Measurements from ENCODE around the gene HM13. TPM values are rescaled to one million over a fixed set of nuclear protein-coding genes. Genes with fewer than 3 reads are reported as not detected.

Gene HM13
- polyA plus RNA-seq, 4 donors = 53.9 to 202 (median 91.8) TPM

- Histone ChIP-seq H3K27me3 (ENCODE audit: control insufficient read depth in 3 of 3, insufficient read depth in 3 of 3, low read length in 3 of 3) (no peaks in the 10 kb centered on the region), H3K9me3 (ENCODE audit: control insufficient read depth in 2 of 2, insufficient read depth in 1 of 2, low read depth in 1 of 2, low read length in 1 of 2) (no peaks in the 10 kb centered on the region), H3K36me3 (ENCODE audit: control insufficient read depth in 3 of 3, insufficient read depth in 2 of 3, low read depth in 1 of 3, low read length in 3 of 3) (peaks cover 10 to 50% (median 31%) of the 10 kb centered on the region in 3 donors), H3K4me3 (ENCODE audit: low read depth in 1 of 3, low read length in 3 of 3) (no peak overlapping the region), H3K4me1 (ENCODE audit: control insufficient read depth in 3 of 3, insufficient read depth in 2 of 3, low read depth in 1 of 3, low read length in 2 of 3) (no peaks in the 10 kb centered on the region), H3K27ac (ENCODE audit: low read depth in 1 of 3, low read length in 2 of 3) (no peak overlapping the region)
- DNase-seq (no peak), FAIRE-seq (no peak)
- WGBS, 3 donors = 88 to 93% (median 89%) methylated on average over 11 of the region's 11 CpGs
These were observed 34.7 kb downstream of the HM13 start for GRCh38 chr20:31548820-31549512.

- peaks cover 0 to under 1% (median 0%) of the 10 kb centered on the region in 3 donors for H3K4me1 ChIP-seq (ENCODE audit: control insufficient read depth in 3 of 3, insufficient read depth in 2 of 3, low read depth in 1 of 3, low read length in 2 of 3)
- DNase-seq (no peak), FAIRE-seq (no peak)
- peaks cover 10 to 48% (median 31%) of the 10 kb centered on the region in 3 donors for H3K36me3 ChIP-seq (ENCODE audit: control insufficient read depth in 3 of 3, insufficient read depth in 2 of 3, low read depth in 1 of 3, low read length in 3 of 3)
- H3K27me3 ChIP-seq (ENCODE audit: control insufficient read depth in 3 of 3, insufficient read depth in 3 of 3, low read length in 3 of 3) = no peaks in the 10 kb centered on the region
- 86 to 88% (median 88%) methylated on average over 5 of the region's 5 CpGs for WGBS, 3 donors
- H3K9me3 ChIP-seq (ENCODE audit: control insufficient read depth in 2 of 2, insufficient read depth in 1 of 2, low read depth in 1 of 2, low read length in 1 of 2) = no peaks in the 10 kb centered on the region
- H3K27ac ChIP-seq (ENCODE audit: low read depth in 1 of 3, low read length in 2 of 3) = no peak overlapping the region
- H3K4me3 ChIP-seq (ENCODE audit: low read depth in 1 of 3, low read length in 3 of 3) = no peak overlapping the region
These were observed 35.3 kb downstream of the HM13 start for GRCh38 chr20:31549513-31549880.

- no peak for FAIRE-seq
- Histone ChIP-seq H3K9me3 (ENCODE audit: control insufficient read depth in 2 of 2, insufficient read depth in 1 of 2, low read depth in 1 of 2, low read length in 1 of 2) (no peaks in the 10 kb centered on the region), H3K27ac (ENCODE audit: low read depth in 1 of 3, low read length in 2 of 3) (no peak overlapping the region), H3K36me3 (ENCODE audit: control insufficient read depth in 3 of 3, insufficient read depth in 2 of 3, low read depth in 1 of 3, low read length in 3 of 3) (peaks cover 10 to 54% (median 31%) of the 10 kb centered on the region in 3 donors), H3K27me3 (ENCODE audit: control insufficient read depth in 3 of 3, insufficient read depth in 3 of 3, low read length in 3 of 3) (no peaks in the 10 kb centered on the region), H3K4me1 (ENCODE audit: control insufficient read depth in 3 of 3, insufficient read depth in 2 of 3, low read depth in 1 of 3, low read length in 2 of 3) (peaks cover 0 to 6% (median 0%) of the 10 kb centered on the region in 3 donors), H3K4me3 (ENCODE audit: low read depth in 1 of 3, low read length in 3 of 3) (no peak overlapping the region)
- DNase-seq = no peak
- WGBS, 3 donors = 93 to 95% (median 93%) methylated on average over 13 of the region's 13 CpGs
These were observed 35.9 kb downstream of the HM13 start for GRCh38 chr20:31550099-31550498.

GRCh38 chr20:31551163-31552081, 37.2 kb downstream of the HM13 start:
- Histone ChIP-seq H3K4me1 (ENCODE audit: control insufficient read depth in 3 of 3, insufficient read depth in 2 of 3, low read depth in 1 of 3, low read length in 2 of 3) (peaks cover 0 to 12% (median 0%) of the 10 kb centered on the region in 3 donors), H3K4me3 (ENCODE audit: low read depth in 1 of 3, low read length in 3 of 3) (no peak overlapping the region), H3K27me3 (ENCODE audit: control insufficient read depth in 3 of 3, insufficient read depth in 3 of 3, low read length in 3 of 3) (no peaks in the 10 kb centered on the region), H3K36me3 (ENCODE audit: control insufficient read depth in 3 of 3, insufficient read depth in 2 of 3, low read depth in 1 of 3, low read length in 3 of 3) (peaks cover 12 to 66% (median 33%) of the 10 kb centered on the region in 3 donors), H3K9me3 (ENCODE audit: control insufficient read depth in 2 of 2, insufficient read depth in 1 of 2, low read depth in 1 of 2, low read length in 1 of 2) (no peaks in the 10 kb centered on the region), H3K27ac (ENCODE audit: low read depth in 1 of 3, low read length in 2 of 3) (no peak overlapping the region)
- 90 to 94% (median 92%) methylated on average over 11 of the region's 11 CpGs for WGBS, 3 donors
- DNase-seq = no peak
- FAIRE-seq = no peak

GRCh38 chr20:31555203-31555775, 41.0 kb downstream of the HM13 start:
- DNase-seq (peak in 1 of 2 donors; percentile 71), FAIRE-seq (no peak)
- peaks cover 0 to 12% (median 1%) of the 10 kb centered on the region in 3 donors for H3K4me1 ChIP-seq (ENCODE audit: control insufficient read depth in 3 of 3, insufficient read depth in 2 of 3, low read depth in 1 of 3, low read length in 2 of 3)
- no peaks in the 10 kb centered on the region for H3K9me3 ChIP-seq (ENCODE audit: control insufficient read depth in 2 of 2, insufficient read depth in 1 of 2, low read depth in 1 of 2, low read length in 1 of 2)
- WGBS, 3 donors = 54 to 58% (median 58%) methylated on average over 6 of the region's 6 CpGs
- no peak overlapping the region for H3K4me3 ChIP-seq (ENCODE audit: low read depth in 1 of 3, low read length in 3 of 3)
- H3K27me3 ChIP-seq (ENCODE audit: control insufficient read depth in 3 of 3, insufficient read depth in 3 of 3, low read length in 3 of 3) = no peaks in the 10 kb centered on the region
- peaks cover 3 to 63% (median 18%) of the 10 kb centered on the region in 3 donors for H3K36me3 ChIP-seq (ENCODE audit: control insufficient read depth in 3 of 3, insufficient read depth in 2 of 3, low read depth in 1 of 3, low read length in 3 of 3)
- peak overlapping the region in 1 of 3 donors; percentile 65 for H3K27ac ChIP-seq (ENCODE audit: low read depth in 1 of 3, low read length in 2 of 3)

- Histone ChIP-seq H3K27me3 (ENCODE audit: control insufficient read depth in 3 of 3, insufficient read depth in 3 of 3, low read length in 3 of 3) (no peaks in the 10 kb centered on the region), H3K36me3 (ENCODE audit: control insufficient read depth in 3 of 3, insufficient read depth in 2 of 3, low read depth in 1 of 3, low read length in 3 of 3) (peaks cover 6 to 79% (median 21%) of the 10 kb centered on the region in 3 donors), H3K4me3 (ENCODE audit: low read depth in 1 of 3, low read length in 3 of 3) (no peak overlapping the region), H3K9me3 (ENCODE audit: control insufficient read depth in 2 of 2, insufficient read depth in 1 of 2, low read depth in 1 of 2, low read length in 1 of 2) (no peaks in the 10 kb centered on the region), H3K27ac (ENCODE audit: low read depth in 1 of 3, low read length in 2 of 3) (peak overlapping the region in 1 of 3 donors; percentile 89), H3K4me1 (ENCODE audit: control insufficient read depth in 3 of 3, insufficient read depth in 2 of 3, low read depth in 1 of 3, low read length in 2 of 3) (peaks cover 5 to 21% (median 7%) of the 10 kb centered on the region in 3 donors)
- 69 to 92% (median 82%) methylated on average over 2 of the region's 2 CpGs for WGBS, 3 donors
- DNase-seq = no peak
- FAIRE-seq = no peak
These were observed 45.5 kb downstream of the HM13 start for GRCh38 chr20:31559704-31560093.

- 19 to 23% (median 21%) methylated on average over 6 of the region's 6 CpGs for WGBS, 3 donors
- H3K36me3 ChIP-seq (ENCODE audit: control insufficient read depth in 3 of 3, insufficient read depth in 2 of 3, low read depth in 1 of 3, low read length in 3 of 3) = peaks cover 6 to 75% (median 21%) of the 10 kb centered on the region in 3 donors
- no peaks in the 10 kb centered on the region for H3K27me3 ChIP-seq (ENCODE audit: control insufficient read depth in 3 of 3, insufficient read depth in 3 of 3, low read length in 3 of 3)
- H3K27ac ChIP-seq (ENCODE audit: low read depth in 1 of 3, low read length in 2 of 3) = peak overlapping the region in 2 of 3 donors; percentile 89 to 90
- H3K4me1 ChIP-seq (ENCODE audit: control insufficient read depth in 3 of 3, insufficient read depth in 2 of 3, low read depth in 1 of 3, low read length in 2 of 3) = peaks cover 5 to 16% (median 7%) of the 10 kb centered on the region in 3 donors
- peak overlapping the region in 1 of 3 donors; percentile 10 for H3K4me3 ChIP-seq (ENCODE audit: low read depth in 1 of 3, low read length in 3 of 3)
- peak; percentile 62 to 76 for DNase-seq
- FAIRE-seq = no peak
- no peaks in the 10 kb centered on the region for H3K9me3 ChIP-seq (ENCODE audit: control insufficient read depth in 2 of 2, insufficient read depth in 1 of 2, low read depth in 1 of 2, low read length in 1 of 2)
These were observed 46.0 kb downstream of the HM13 start for GRCh38 chr20:31560094-31560745.
